Urinary bladder (tissue), 4 donors: Measurements from ENCODE around the gene NR2E3. TPM values are rescaled to one million over a fixed set of nuclear protein-coding genes. Genes with fewer than 3 reads are reported as not detected.

Source experiments
- DNase-seq: peaks from one replicate; pipeline ENCODE4 v3.0.0-alpha.2; 2015; ENCODE audit errors: extremely low spot score
- H3K27ac ChIP-seq: one replicate; pipeline ENCODE4 v1.5.1; 2013; ENCODE audit warnings: low read depth, mild to moderate bottlenecking, moderate library complexity
- H3K36me3 ChIP-seq: one replicate; pipeline ENCODE4 v1.6.1; 2013; ENCODE audit warnings: mild to moderate bottlenecking, moderate library complexity; ENCODE audit not compliant: insufficient read depth
- H3K4me1 ChIP-seq: one replicate; pipeline ENCODE4 v1.6.1; 2013; ENCODE audit warnings: mild to moderate bottlenecking, moderate library complexity; ENCODE audit not compliant: insufficient read depth
- H3K4me3 ChIP-seq: one replicate; pipeline ENCODE4 v1.5.1; 2013; ENCODE audit warnings: low read depth, low read length
- WGBS: extraction: QIAGEN DNeasy Blood & Tissue Kit; methylation state at CpG from one replicate; pipeline ENCODE4 v1.1.7; 2013; 5-methylcytosine and 5-hydroxymethylcytosine counted together
- polyA plus RNA-seq: library from polyadenylated mRNA; stranded (reverse); fragments of 200-250 nt; gene quantifications from one replicate; pipeline ENCODE4 v1.2.3, GENCODE V29; 2013
- total RNA-seq: library from RNA; depleted of rRNA; stranded (reverse); fragments of >200 nt; gene quantifications from one replicate; pipeline ENCODE4 v1.2.3, GENCODE V29; 2014
- donor health status: healthy with polysubstance abuse.
- donor health status: healthy.

The NR2E3 gene
- total and polyA plus RNA-seq, 2 donors: 0.06 to 2.3 TPM

DNA sequence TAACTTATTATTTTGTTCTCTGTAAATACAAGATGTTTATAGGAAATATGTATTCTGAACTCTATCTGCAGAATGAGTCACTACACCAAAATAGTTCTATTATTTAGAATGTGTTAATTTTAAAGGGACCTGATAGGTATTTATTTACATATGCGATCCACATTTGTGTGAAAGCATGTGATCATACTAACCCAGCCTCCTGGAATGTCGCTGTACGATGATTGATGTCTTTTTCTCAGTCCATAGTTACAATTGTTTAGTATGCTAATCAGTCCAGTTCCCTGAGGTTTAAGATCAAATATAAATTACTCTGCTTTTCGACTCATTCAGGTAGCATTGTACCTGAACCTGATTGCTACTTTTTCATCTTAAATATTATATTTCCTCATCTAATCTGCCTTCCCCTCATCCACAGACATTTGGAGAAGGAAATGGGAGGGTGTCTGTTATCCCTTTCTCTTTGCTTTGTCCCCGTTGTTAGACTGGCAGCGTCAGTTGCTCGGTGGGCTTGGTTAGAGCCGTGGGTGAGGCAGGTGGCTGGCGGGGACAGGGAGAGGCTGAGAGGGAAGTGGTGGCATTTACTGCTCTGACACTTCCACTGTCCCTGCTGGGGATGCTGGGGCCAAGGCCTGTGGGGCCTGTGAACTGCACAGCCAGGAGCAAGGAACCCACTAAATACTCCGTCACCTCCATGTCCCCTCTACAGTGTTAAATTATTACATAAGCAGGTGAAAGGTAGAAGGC is 27.8 kb upstream of the NR2E3 start:
- Histone ChIP-seq H3K27ac (no peak overlapping the region), H3K36me3 (no peaks in the 10 kb centered on the region), H3K4me3 (no peak overlapping the region), H3K4me1 (no peaks in the 10 kb centered on the region)
- DNase-seq: no peak
- WGBS: 79% methylated on average over 10 of the region's 10 CpGs

- Histone ChIP-seq H3K4me3 (no peak overlapping the region), H3K4me1 (no peaks in the 10 kb centered on the region), H3K36me3 (no peaks in the 10 kb centered on the region), H3K27ac (no peak overlapping the region)
- 70% methylated on average over 6 of the region's 6 CpGs for WGBS
- no peak for DNase-seq
Measured at GRCh38 chr15:71784719-71785118, 25.6 kb upstream of the NR2E3 start.

DNA sequence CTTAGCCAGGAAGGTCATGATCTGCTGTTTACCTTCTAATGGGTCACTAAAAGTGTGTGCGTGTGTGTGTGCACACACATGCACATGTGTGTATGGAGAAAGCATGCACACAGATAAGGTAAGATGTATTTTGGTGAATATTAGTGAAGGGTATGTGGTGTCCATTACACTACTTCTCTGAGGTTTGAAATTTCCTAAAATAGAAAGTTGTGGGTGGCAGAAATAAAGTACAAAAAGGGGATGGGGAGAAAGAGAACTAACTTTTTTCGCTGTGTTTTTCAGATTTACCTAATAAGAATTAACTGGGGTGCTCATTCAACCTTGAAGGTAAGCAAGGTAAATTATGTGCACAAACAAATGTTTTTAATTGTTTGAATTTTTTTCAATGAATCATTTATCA is 24.4 kb upstream of the NR2E3 start:
- H3K36me3 ChIP-seq: no peaks in the 10 kb centered on the region
- H3K4me3 ChIP-seq: no peak overlapping the region
- no peak for DNase-seq
- 93% methylated on average over 2 of the region's 2 CpGs for WGBS
- no peaks in the 10 kb centered on the region for H3K4me1 ChIP-seq
- no peak overlapping the region for H3K27ac ChIP-seq

DNA sequence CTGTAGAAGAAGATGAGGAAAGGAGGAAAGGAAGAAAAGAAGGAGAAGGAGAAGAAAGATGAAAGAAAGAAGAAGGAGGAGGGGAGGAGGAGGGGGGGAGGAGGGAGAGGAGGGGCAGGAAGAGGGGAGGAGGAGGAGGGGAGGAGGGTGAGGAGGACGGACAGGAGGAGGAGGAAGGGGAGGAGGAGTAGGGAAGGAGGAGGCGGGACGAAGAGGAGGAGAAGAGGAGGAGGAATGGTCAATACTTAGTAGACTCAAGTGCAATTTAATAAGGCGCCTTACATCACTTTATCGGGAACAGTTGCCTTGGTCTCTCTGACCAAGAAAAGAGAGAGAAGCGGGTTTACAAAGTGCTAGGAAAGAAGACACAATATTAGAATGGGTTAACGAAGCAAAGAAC is 23.7 kb upstream of the NR2E3 start:
- H3K4me1 ChIP-seq: no peaks in the 10 kb centered on the region
- no peak overlapping the region for H3K27ac ChIP-seq
- no peak for DNase-seq
- no peak overlapping the region for H3K4me3 ChIP-seq
- 85% methylated on average over 7 of the region's 7 CpGs for WGBS
- H3K36me3 ChIP-seq: no peaks in the 10 kb centered on the region

DNA sequence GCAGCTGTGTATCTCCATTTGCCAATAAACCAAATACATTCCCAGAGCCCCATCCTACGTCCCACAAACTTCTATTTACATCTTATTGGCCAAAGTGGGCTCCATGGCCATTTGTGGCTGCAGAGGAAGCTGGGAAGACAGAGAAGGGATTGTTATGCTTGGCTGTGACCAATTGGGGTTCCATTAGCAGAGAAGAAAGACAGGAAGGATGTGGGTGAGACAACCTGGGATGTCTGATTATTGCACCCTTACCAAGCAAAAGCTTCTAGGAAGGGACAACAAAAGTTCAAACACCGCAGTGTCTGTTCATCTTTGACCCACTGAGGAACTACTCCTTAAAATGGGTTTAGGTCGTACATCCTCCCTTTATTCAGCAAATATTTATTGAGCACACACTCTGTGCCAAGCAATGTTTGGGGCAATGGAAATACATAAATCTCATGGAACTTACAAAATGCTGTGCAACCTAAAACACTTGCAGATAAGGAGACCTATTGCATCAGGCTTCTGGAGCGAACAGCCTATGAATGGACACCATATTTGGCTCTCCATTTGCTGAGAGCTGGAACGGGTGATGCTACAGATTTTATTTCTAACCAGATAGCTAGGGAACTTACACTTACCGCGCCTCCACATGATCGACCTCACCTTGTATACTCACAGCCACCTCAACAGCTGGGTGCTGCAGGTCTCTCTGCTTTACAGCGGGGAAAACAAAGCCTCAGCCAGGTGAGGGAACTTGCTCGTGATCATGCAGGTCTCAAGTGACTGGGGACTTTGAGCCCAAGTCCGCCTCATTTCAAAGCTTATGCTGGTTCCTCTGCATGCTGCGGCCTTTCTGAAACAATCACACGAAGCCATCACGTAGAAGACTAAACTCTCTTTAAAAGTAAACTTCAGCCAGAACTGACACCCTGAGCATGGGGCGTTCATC is 21.4 kb upstream of the NR2E3 start:
- H3K4me1 ChIP-seq: no peaks in the 10 kb centered on the region
- no peak overlapping the region for H3K4me3 ChIP-seq
- no peak for DNase-seq
- 83% methylated on average over 15 of the region's 15 CpGs for WGBS
- H3K36me3 ChIP-seq: no peaks in the 10 kb centered on the region
- H3K27ac ChIP-seq: no peak overlapping the region

DNA sequence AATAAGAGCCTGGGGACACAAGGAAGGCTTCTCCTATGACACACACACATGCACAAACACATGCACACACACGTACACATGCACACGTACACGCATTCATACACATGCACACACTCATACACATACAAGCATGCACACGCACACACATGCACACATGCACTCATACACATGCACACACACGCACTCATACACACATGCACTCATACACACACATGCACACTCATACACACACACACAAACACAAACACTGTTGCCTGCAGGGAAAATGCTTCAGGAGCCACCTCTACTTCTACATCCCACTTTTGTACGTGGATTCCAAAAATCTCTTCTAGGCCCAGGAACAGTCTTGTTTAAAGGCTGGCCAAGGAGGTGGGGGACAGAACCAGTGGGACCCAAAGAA is 20.7 kb upstream of the NR2E3 start:
- Histone ChIP-seq H3K4me1 (no peaks in the 10 kb centered on the region), H3K36me3 (no peaks in the 10 kb centered on the region), H3K4me3 (no peak overlapping the region), H3K27ac (no peak overlapping the region)
- no peak for DNase-seq
- WGBS: 89% methylated on average over 6 of the region's 6 CpGs

DNA sequence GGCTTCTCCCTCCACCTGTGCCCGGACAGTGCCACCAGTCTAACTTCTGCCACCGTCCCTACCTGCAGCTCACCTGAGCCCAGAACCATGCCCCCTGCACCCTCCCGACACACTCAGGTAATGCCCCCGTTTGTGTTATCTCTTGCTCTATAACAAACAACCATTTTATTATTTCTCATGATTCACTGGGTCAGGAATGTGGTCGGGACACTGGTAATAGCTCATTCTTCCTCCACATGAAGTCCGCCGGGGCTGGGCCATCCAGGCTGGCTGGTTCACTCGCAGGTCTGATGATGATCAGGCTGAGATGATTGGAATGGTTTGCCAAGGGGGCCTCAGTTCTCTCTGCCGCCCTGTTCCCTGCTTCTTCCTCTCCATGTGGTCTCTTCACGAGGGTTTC is 20.3 kb upstream of the NR2E3 start:
- Histone ChIP-seq H3K27ac (no peak overlapping the region), H3K4me3 (no peak overlapping the region), H3K4me1 (no peaks in the 10 kb centered on the region), H3K36me3 (no peaks in the 10 kb centered on the region)
- WGBS: 74% methylated on average over 10 of the region's 10 CpGs
- no peak for DNase-seq

- H3K27ac ChIP-seq: no peak overlapping the region
- H3K4me3 ChIP-seq: no peak overlapping the region
- 92% methylated on average over 7 of the region's 7 CpGs for WGBS
- H3K4me1 ChIP-seq: no peaks in the 10 kb centered on the region
- H3K36me3 ChIP-seq: no peaks in the 10 kb centered on the region
- no peak for DNase-seq
Measured at GRCh38 chr15:71791975-71792374, 18.4 kb upstream of the NR2E3 start.

DNA sequence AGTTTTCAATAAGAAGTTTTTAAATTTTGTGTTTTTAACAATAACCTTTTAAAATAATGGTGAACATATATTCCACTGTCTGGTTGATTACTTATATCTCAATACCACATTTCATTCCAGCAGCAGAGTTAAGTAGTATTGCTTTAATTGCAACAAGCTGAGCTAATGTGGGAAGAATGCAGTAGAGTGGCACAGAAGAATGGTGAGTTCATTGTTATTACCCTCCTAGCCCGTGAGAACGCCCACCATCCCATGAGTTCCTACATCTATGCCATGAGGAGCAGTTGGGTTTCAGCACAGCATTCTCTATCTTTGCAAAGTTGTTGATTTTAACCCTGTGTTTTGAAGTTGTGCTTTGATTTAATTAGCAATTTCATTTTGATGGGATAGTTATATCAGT is 17.8 kb upstream of the NR2E3 start:
- WGBS: 61% methylated on average over 2 of the region's 2 CpGs
- no peaks in the 10 kb centered on the region for H3K36me3 ChIP-seq
- H3K27ac ChIP-seq: no peak overlapping the region
- DNase-seq: no peak
- no peak overlapping the region for H3K4me3 ChIP-seq
- H3K4me1 ChIP-seq: no peaks in the 10 kb centered on the region

GRCh38 chr15:71798641-71799040 is 11.7 kb upstream of the NR2E3 start:
- H3K4me3 ChIP-seq: no peak overlapping the region
- no peaks in the 10 kb centered on the region for H3K4me1 ChIP-seq
- no peak for DNase-seq
- 83% methylated on average over 6 of the region's 6 CpGs for WGBS
- no peak overlapping the region for H3K27ac ChIP-seq
- H3K36me3 ChIP-seq: no peaks in the 10 kb centered on the region

- Histone ChIP-seq H3K4me1 (no peaks in the 10 kb centered on the region), H3K27ac (no peak overlapping the region), H3K36me3 (no peaks in the 10 kb centered on the region), H3K4me3 (no peak overlapping the region)
- WGBS: 90% methylated on average over 3 of the region's 3 CpGs
- DNase-seq: no peak
Measured at GRCh38 chr15:71800190-71800589, 10.2 kb upstream of the NR2E3 start.

DNA sequence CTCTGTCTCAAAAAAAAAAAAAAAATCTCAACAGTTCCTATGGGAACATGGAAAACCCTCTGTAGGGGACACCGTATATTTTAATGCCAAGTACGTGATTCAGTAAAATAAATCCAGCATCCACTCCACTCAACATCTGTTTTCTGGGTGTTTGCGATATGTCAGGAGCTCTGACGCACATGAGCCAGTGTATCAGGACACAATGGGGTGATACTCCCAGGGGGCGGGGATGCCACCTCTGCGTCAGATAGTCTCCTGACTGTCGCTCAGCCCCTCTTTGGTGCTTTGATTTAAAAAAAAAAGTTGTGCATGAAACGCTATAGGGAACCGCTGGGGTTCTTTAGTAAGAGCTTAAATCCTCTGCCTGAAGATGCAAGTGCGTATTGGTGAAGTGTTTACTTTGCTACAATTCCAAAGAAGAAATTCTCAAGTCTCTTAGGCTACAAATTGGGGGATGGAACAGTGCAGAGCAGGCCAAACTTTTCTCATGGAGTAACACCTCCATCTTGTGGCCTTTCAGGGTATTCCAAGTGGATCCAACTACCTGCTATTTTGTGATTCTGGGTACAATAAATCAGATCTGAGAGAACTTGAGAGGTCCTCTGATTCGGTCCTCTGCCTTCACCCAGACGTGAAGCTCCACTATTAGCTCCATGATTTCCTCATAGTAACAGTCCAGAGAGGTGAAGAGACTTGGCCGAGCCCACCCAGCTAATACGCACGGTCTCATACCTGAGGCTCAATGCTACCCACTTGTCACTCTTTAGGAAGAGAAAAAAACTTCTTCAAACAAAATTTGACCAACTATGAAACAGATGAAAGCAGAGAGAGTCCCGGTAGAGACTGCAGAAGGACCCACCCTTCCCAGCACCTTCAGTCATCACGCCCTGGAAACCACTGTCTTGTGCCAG is 9.3 kb upstream of the NR2E3 start:
- DNase-seq: peak; percentile 79
- no peak overlapping the region for H3K4me3 ChIP-seq
- no peaks in the 10 kb centered on the region for H3K36me3 ChIP-seq
- 47% methylated on average over 17 of the region's 17 CpGs for WGBS
- no peaks in the 10 kb centered on the region for H3K4me1 ChIP-seq
- no peak overlapping the region for H3K27ac ChIP-seq

- Histone ChIP-seq H3K36me3 (no peaks in the 10 kb centered on the region), H3K4me1 (peaks cover 3% of the 10 kb centered on the region), H3K4me3 (no peak overlapping the region), H3K27ac (no peak overlapping the region)
- WGBS: 94% methylated on average over 24 of the region's 24 CpGs
- DNase-seq: no peak
Measured at GRCh38 chr15:71801935-71802655, 8.3 kb upstream of the NR2E3 start.
